Glutamatergic neuron (in vitro differentiated cells): Measurements from ENCODE around the gene FOSB. TPM values are rescaled to one million over a fixed set of nuclear protein-coding genes. Genes with fewer than 3 reads are reported as not detected.
A peak's percentile ranks its signal among the peaks of the same experiment; 100 is the strongest.

Experiments used
- DNase-seq: peaks from one replicate; pipeline ENCODE4 v3.0.0; 2022
- H3K27ac Mint-ChIP-seq: one replicate; pipeline ENCODE4 v1.8.0; 2020; ENCODE audit warnings: mild to moderate bottlenecking, mixed read lengths, inconsistent platforms; ENCODE audit not compliant: unreplicated experiment
- H3K27me3 Mint-ChIP-seq: one replicate; pipeline ENCODE4 v1.8.0; 2020; ENCODE audit warnings: mild to moderate bottlenecking, moderate library complexity, mixed read lengths, inconsistent platforms; ENCODE audit not compliant: unreplicated experiment
- H3K36me3 Mint-ChIP-seq: one replicate; pipeline ENCODE4 v1.8.0; 2020; ENCODE audit warnings: mild to moderate bottlenecking, mixed read lengths, inconsistent platforms; ENCODE audit not compliant: unreplicated experiment
- H3K4me1 Mint-ChIP-seq: one replicate; pipeline ENCODE4 v1.8.0; 2020; ENCODE audit warnings: mild to moderate bottlenecking, low read depth, mixed read lengths, inconsistent platforms; ENCODE audit not compliant: unreplicated experiment
- H3K4me3 Mint-ChIP-seq: one replicate; pipeline ENCODE4 v1.8.0; 2020; ENCODE audit warnings: mild to moderate bottlenecking, mixed read lengths, inconsistent platforms; ENCODE audit not compliant: unreplicated experiment
- H3K9me3 Mint-ChIP-seq: one replicate; pipeline ENCODE4 v1.8.0; 2020; ENCODE audit warnings: mild to moderate bottlenecking, moderate library complexity, mixed read lengths, inconsistent platforms; ENCODE audit not compliant: unreplicated experiment
- total RNA-seq: library from RNA; stranded (reverse); fragmentation: NEBNext Ultra II Directional; extraction: Animal tissue kit (Norgen Biotek cat#: 25700); gene quantifications from one replicate; pipeline ENCODE4 v1.2.1, GENCODE V29; 2021; ENCODE audit not compliant: unreplicated experiment
- TF ChIP-seq, protein P1 (sequence below): fragments of 200-600 bp; sonication (generic); IDR thresholded peaks from one replicate; pipeline ENCODE4 v1.5.0; 2021; ENCODE audit not compliant: partially characterized antibody, unreplicated experiment

Gene FOSB
- total RNA-seq, 1 donor from 2014 or later: not detected

DNA sequence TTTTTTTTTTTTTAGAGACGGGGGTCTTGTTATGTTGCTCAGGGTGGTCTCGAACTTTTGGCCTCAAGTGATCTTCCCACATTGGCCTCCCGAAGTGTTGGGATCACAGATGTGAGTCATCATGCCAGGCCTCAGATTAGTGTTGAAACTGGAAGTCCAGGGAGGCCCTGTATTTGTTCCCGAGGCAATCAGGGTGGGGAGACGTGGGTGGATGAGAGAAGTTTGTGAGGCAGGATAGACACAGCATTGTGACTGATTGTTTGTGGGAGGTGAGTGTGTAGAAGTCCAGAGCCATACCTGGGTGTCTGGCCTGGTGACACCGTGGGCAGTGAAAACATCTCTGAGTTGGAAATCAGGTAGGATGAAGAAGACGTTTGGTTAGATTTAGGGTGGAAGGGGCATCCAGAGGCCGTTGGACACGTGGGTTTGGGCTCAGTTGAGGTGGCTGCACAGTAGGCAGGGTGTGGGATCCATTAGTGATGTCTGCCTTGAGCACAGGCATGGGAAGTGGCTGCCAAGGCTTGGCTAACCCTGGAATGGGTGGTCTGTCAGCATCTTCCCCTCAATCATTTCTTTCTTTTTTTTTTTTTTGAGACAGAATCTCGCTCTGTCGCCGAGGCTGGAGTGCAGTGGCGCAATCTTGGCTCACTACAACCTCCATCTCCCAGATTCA, 16.6 kb downstream of the FOSB start:
- peaks cover 8% of the 10 kb centered on the region for H3K9me3 Mint-ChIP-seq
- H3K4me3 Mint-ChIP-seq: peak overlapping the region; percentile 59
- TF ChIP-seq, protein P1, sequence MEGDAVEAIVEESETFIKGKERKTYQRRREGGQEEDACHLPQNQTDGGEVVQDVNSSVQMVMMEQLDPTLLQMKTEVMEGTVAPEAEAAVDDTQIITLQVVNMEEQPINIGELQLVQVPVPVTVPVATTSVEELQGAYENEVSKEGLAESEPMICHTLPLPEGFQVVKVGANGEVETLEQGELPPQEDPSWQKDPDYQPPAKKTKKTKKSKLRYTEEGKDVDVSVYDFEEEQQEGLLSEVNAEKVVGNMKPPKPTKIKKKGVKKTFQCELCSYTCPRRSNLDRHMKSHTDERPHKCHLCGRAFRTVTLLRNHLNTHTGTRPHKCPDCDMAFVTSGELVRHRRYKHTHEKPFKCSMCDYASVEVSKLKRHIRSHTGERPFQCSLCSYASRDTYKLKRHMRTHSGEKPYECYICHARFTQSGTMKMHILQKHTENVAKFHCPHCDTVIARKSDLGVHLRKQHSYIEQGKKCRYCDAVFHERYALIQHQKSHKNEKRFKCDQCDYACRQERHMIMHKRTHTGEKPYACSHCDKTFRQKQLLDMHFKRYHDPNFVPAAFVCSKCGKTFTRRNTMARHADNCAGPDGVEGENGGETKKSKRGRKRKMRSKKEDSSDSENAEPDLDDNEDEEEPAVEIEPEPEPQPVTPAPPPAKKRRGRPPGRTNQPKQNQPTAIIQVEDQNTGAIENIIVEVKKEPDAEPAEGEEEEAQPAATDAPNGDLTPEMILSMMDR: no peak
- peak overlapping the region; percentile 64 for H3K27ac Mint-ChIP-seq
- DNase-seq: no peak
- H3K36me3 Mint-ChIP-seq: no peaks in the 10 kb centered on the region
- peaks cover 7% of the 10 kb centered on the region for H3K27me3 Mint-ChIP-seq
- H3K4me1 Mint-ChIP-seq: no peaks in the 10 kb centered on the region

DNA sequence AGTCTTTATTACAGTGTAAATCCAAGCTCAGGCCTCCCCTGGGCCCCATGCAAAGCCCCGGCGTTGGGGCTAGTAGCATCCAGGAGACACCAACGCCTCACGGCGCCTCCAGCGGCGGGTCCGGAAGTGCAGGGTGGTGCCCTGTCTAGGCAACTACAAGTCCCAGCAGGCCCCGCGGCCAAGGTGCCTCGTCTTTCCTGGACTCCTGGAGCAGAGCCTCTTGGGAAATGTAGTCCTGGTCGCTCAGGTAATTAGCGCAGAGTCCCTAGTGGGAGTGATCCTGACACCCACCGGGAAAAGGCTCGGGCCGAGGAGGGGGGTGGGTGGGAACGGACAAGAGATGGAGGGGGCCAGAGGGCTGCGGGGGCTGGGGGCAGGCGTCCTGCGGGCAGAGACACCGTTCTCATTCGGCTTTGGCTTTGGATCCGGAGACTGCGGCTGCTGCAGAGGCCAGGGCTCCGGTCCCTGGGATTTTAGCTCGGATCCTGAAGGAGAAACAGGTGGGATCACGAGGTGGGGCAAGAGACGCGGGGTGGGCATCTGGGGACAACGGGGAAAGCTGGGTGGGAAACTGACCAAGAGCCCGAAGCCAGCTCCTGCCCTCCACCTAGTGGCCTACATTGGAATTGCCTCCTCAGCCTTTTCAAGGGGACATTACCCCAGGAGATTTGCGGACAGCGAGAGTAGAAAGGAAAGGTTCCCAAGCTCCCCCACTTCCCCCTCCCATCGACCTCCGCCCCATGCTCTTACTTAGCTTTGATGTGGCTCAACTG, 17.7 kb downstream of the FOSB start:
- Mint-ChIP-seq H3K36me3 (no peaks in the 10 kb centered on the region), H3K9me3 (peaks cover 8% of the 10 kb centered on the region), H3K4me3 (peak overlapping the region; percentile 86), H3K27ac (peak overlapping the region; percentile 96), H3K27me3 (peaks cover 7% of the 10 kb centered on the region), H3K4me1 (no peaks in the 10 kb centered on the region)
- TF ChIP-seq, protein P1: peak; percentile 88
- peak; percentile 99 for DNase-seq

DNA sequence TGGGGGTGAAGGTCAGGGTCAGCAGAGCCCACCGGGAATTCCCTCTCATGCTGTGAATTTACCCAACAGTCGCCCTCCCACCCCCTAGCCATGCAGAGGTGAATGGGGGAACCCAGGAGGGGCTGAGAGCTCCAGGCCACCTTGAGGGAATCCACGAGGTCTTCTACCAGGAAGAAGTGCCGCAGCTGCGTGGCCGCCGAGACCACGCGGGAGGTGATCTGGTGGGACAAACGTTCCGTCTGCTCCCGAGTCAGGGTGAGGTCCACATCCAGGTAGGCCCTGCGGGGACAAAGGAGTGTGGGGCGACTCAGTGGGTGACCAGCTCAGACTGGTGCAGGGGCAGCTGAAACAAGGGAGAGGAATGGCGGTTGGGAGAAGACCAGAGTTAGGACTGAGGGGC, 20.9 kb downstream of the FOSB start:
- Mint-ChIP-seq H3K9me3 (peaks cover 10% of the 10 kb centered on the region), H3K27ac (peak overlapping the region; percentile 59), H3K4me3 (peak overlapping the region; percentile 46), H3K27me3 (peaks cover 9% of the 10 kb centered on the region), H3K4me1 (peaks cover 10% of the 10 kb centered on the region), H3K36me3 (no peaks in the 10 kb centered on the region)
- TF ChIP-seq, protein P1: no peak
- DNase-seq: no peak

DNA sequence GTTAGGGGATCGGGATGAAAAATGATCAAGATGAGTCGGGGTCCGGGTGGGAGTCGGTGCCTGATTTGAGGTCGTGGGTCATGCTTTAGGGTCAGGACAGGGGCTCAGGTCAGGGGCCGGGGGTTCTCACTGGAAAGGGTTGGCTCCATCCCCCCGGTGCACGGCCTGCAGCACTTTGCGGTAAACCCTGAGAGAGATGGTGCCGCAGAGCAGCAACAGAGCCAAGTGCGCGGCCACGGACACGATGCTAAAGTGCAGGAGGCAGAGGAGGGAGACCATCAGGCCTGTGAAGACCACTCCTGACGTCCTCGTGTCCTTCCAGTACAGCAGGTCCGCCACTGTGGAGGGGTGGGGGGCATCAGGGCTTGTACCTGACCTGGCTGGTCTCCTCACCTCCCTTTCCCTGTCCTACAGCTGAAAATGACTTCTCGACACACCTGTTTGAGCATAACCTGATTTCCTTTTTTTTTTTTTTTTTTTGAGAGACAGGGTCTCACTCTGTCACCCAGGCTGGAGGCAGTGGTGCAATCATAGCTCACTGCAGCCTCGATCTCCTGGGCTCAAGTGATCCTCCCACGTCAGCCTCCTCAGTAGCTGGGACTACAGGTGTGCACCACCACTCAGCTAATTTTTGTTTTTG, 21.5 kb downstream of the FOSB start:
- Mint-ChIP-seq H3K9me3 (peaks cover 10% of the 10 kb centered on the region), H3K4me3 (no peak overlapping the region), H3K27me3 (peaks cover 7% of the 10 kb centered on the region), H3K27ac (no peak overlapping the region), H3K36me3 (no peaks in the 10 kb centered on the region), H3K4me1 (peaks cover 10% of the 10 kb centered on the region)
- TF ChIP-seq, protein P1: no peak
- DNase-seq: no peak

DNA sequence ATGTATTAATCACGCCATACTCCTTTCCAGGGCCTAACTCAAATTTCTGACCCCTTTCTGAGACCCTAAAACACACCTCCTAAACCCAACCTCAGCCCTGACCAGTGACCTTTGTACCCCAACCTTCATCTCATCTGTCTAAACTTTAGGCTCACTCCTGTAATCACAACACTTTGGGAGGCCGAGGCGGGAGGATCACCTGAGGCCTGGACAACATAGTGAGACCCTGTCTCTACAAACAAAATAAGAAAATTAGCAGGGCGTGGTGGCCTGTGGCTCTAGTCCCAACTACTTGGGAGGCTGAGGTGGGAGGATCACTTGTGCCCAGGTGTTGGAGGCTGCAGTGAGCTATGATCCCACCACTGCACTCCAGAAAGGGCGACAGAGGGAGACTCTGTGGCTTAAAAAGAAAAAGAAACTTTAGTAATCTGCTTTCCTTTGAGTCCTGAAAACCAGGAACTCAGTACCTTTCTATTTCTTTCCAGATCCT, 24.4 kb downstream of the FOSB start:
- Mint-ChIP-seq H3K4me3 (peak overlapping the region; percentile 72), H3K27ac (no peak overlapping the region), H3K36me3 (no peaks in the 10 kb centered on the region), H3K27me3 (peaks cover 11% of the 10 kb centered on the region), H3K9me3 (peaks cover 9% of the 10 kb centered on the region), H3K4me1 (peaks cover 17% of the 10 kb centered on the region)
- no peak for DNase-seq
- TF ChIP-seq, protein P1: no peak
